ENCODE measurements around the gene ANKRD13A. TPM values are rescaled to one million over a fixed set of nuclear protein-coding genes. Genes with fewer than 3 reads are reported as not detected.

ANKRD13A gene
- total RNA-seq, 1 experiment from 2014 or later: 19.9 TPM

DNA sequence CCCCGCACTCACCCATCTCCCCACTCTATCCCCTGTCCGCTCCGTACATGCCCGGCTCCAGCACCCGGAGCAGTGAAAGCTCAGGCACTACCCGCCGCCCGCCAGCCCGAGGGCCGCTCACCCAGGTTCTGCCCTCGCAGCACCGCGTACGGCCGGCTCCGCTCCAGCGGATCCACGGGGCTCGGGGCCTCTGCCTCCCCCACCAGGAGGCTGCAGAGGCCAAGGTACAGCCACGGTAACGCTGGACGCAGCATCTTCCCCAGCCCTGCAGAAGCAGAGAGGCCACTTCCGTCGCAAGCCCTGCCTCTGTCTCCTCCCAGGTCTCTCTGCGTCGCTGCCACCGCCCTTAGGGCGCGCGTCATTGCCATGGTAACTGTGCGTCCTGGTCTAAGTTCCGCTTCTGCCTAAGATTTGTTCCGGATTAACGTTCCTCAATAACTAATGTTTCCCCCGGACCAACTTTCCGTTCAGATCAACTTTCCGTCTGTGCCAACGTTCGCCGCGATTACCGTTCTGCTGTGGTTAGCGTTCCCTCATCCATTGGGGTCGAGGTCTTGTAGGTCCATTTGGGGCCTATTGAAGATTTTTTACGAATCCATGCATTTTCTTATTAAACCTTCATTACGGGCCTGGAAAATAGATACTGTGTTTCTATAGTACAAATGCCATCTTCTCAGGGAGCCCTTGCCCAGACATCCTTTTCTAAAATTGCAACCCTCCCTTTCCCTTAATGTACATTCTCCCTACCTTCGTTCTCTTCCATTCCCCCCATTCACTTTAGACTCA, 49.2 kb downstream of the ANKRD13A start, which contains the start of gene C12orf76:
C12orf76 (minus strand) TSS at position 281 of the 786 bp plus-strand sequence; CDS start at position 254, 27 bp downstream.
- intact Hi-C loops (cut with micrococcal nuclease): no loop called here
- Histone ChIP-seq H4K20me1 (ENCODE audit: insufficient read depth) (no peaks in the 10 kb centered on the region), H3K4me1 (ENCODE audit: control insufficient read depth in 1 of 2, insufficient read depth in 2 of 2, low read length in 2 of 2) (peaks cover 11 to 22% of the 10 kb centered on the region in 2 experiments; a peak in 3 of 4 replicates), H3K4me2 (ENCODE audit: low read length) (peak within 1 kb of the TSS; percentile 93), H3K9me3 (ENCODE audit: control insufficient read depth in 1 of 2, insufficient read depth in 1 of 2, low read depth in 1 of 2, low read length in 2 of 2) (no peaks in the 10 kb centered on the region), H3K9me2 (ENCODE audit: insufficient read depth) (no peaks in the 10 kb centered on the region), H2AFZ (ENCODE audit: low read depth, low read length, poor library complexity, severe bottlenecking) (peak within 1 kb of the TSS; percentile 60), H3K79me2 (ENCODE audit: insufficient read depth, low read length) (peaks cover 41% of the 10 kb centered on the region), H3K9ac (ENCODE audit: low read length) (peak within 1 kb of the TSS; percentile 85), H3K4me3 (replicated peaks in 1 of 2; ENCODE audit: low read depth in 1 of 2, low read length in 2 of 2) (peak within 1 kb of the TSS; percentile 85 to 99), H3K27ac (ENCODE audit: low read depth, low read length) (peak within 1 kb of the TSS; percentile 56), H3K27me3 (ENCODE audit: insufficient read depth, low read length) (no peaks in the 10 kb centered on the region), H3K36me3 (ENCODE audit: control insufficient read depth in 1 of 2, insufficient read depth in 2 of 2, low read length in 2 of 2) (no peaks in the 10 kb centered on the region)
- ChIA-PET POLR2A (no interaction called here), CTCF (interaction anchor here (1.4 kb wide), 1 partner anchor 383 kb away, joined by 4 read pairs; no protein-coding TSS in a partner anchor), RAD21 (ENCODE audit: low non-redundant PET in 1 of 2, low total read pairs in 2 of 2, uncharacterized antibody in 2 of 2, unreplicated experiment in 2 of 2) (no interaction called here)
- peak; percentile 95 for DNase-seq (ENCODE audit: low read depth, low spot score)
- no TSS peak for BruUV-seq (replicated peaks)
- peak; percentile 100 for ATAC-seq
- TF ChIP-seq EGR1 (IDR thresholded peaks at IDR 0.05; ENCODE audit: low read depth) (peak; percentile 48; the same call in 1 of the 2 replicates), CEBPB (IDR thresholded peaks at IDR 0.05; ENCODE audit: low read depth) (0 out of 2 replicates have a peak, but pooled peaks have one; percentile 13), SP1 (IDR thresholded peaks at IDR 0.05; ENCODE audit: low read depth) (peak; percentile 87), SIN3A (IDR thresholded peaks at IDR 0.05; ENCODE audit: low read depth) (peak; percentile 96), CBX3 (IDR thresholded peaks at IDR 0.05; ENCODE audit: low read depth) (peak; percentile 99), ZNF274 (IDR thresholded peaks at IDR 0.05; ENCODE audit: low read depth, low read length) (no peak), ELF1 (IDR thresholded peaks at IDR 0.05; ENCODE audit: borderline replicate concordance, low read depth) (peak; percentile 70; the same call in 1 of the 2 replicates), POLR2A (IDR thresholded peaks at IDR 0.05; ENCODE audit: borderline replicate concordance, extremely low read depth, insufficient read depth, insufficient read length) (peak; percentile 93), POLR2AphosphoS5 (IDR thresholded peaks at IDR 0.05; ENCODE audit: low read depth, low read length) (peak; percentile 94), EZH2phosphoT487 (IDR thresholded peaks at IDR 0.05; ENCODE audit: borderline replicate concordance) (no peak), ZFX (IDR thresholded peaks at IDR 0.05) (peak; percentile 53), YY1 (IDR thresholded peaks at IDR 0.05; ENCODE audit: extremely low read depth, insufficient replicate concordance, low read depth, low read length) (peak; percentile 80), TCF7L2 (IDR thresholded peaks at IDR 0.05; ENCODE audit: borderline replicate concordance, extremely low read depth, insufficient read depth, insufficient read length) (peak; percentile 38), EZH2 (IDR thresholded peaks at IDR 0.05) (no peak), RAD21 (IDR thresholded peaks at IDR 0.05; ENCODE audit: low read depth) (0 out of 2 replicates have a peak, but pooled peaks have one; percentile 26)
- TF ChIP-seq, protein P1, sequence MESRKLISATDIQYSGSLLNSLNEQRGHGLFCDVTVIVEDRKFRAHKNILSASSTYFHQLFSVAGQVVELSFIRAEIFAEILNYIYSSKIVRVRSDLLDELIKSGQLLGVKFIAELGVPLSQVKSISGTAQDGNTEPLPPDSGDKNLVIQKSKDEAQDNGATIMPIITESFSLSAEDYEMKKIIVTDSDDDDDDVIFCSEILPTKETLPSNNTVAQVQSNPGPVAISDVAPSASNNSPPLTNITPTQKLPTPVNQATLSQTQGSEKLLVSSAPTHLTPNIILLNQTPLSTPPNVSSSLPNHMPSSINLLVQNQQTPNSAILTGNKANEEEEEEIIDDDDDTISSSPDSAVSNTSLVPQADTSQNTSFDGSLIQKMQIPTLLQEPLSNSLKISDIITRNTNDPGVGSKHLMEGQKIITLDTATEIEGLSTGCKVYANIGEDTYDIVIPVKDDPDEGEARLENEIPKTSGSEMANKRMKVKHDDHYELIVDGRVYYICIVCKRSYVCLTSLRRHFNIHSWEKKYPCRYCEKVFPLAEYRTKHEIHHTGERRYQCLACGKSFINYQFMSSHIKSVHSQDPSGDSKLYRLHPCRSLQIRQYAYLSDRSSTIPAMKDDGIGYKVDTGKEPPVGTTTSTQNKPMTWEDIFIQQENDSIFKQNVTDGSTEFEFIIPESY (IDR thresholded peaks at IDR 0.05; ENCODE audit: extremely low read depth, insufficient replicate concordance, low read length): peak; percentile 80
- TF ChIP-seq, protein P2, sequence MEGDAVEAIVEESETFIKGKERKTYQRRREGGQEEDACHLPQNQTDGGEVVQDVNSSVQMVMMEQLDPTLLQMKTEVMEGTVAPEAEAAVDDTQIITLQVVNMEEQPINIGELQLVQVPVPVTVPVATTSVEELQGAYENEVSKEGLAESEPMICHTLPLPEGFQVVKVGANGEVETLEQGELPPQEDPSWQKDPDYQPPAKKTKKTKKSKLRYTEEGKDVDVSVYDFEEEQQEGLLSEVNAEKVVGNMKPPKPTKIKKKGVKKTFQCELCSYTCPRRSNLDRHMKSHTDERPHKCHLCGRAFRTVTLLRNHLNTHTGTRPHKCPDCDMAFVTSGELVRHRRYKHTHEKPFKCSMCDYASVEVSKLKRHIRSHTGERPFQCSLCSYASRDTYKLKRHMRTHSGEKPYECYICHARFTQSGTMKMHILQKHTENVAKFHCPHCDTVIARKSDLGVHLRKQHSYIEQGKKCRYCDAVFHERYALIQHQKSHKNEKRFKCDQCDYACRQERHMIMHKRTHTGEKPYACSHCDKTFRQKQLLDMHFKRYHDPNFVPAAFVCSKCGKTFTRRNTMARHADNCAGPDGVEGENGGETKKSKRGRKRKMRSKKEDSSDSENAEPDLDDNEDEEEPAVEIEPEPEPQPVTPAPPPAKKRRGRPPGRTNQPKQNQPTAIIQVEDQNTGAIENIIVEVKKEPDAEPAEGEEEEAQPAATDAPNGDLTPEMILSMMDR (IDR thresholded peaks at IDR 0.05 in 2 of 3, conservative IDR thresholded peaks at IDR 0.05 in 1 of 3; ENCODE audit: borderline replicate concordance in 1 of 3, insufficient read depth in 1 of 3, low read depth in 2 of 3, low read length in 2 of 3): no peak
- TF ChIP-seq, protein P3, sequence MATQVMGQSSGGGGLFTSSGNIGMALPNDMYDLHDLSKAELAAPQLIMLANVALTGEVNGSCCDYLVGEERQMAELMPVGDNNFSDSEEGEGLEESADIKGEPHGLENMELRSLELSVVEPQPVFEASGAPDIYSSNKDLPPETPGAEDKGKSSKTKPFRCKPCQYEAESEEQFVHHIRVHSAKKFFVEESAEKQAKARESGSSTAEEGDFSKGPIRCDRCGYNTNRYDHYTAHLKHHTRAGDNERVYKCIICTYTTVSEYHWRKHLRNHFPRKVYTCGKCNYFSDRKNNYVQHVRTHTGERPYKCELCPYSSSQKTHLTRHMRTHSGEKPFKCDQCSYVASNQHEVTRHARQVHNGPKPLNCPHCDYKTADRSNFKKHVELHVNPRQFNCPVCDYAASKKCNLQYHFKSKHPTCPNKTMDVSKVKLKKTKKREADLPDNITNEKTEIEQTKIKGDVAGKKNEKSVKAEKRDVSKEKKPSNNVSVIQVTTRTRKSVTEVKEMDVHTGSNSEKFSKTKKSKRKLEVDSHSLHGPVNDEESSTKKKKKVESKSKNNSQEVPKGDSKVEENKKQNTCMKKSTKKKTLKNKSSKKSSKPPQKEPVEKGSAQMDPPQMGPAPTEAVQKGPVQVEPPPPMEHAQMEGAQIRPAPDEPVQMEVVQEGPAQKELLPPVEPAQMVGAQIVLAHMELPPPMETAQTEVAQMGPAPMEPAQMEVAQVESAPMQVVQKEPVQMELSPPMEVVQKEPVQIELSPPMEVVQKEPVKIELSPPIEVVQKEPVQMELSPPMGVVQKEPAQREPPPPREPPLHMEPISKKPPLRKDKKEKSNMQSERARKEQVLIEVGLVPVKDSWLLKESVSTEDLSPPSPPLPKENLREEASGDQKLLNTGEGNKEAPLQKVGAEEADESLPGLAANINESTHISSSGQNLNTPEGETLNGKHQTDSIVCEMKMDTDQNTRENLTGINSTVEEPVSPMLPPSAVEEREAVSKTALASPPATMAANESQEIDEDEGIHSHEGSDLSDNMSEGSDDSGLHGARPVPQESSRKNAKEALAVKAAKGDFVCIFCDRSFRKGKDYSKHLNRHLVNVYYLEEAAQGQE (IDR thresholded peaks at IDR 0.05; ENCODE audit: low read depth): no peak
- TF ChIP-seq, protein P4, sequence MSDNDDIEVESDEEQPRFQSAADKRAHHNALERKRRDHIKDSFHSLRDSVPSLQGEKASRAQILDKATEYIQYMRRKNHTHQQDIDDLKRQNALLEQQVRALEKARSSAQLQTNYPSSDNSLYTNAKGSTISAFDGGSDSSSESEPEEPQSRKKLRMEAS (IDR thresholded peaks at IDR 0.05): peak; percentile 87
